ENCODE data around the gene APMAP.

The APMAP gene

GRCh38 chr20:24964506-24964840 is 28.1 kb downstream of the APMAP start:
- no peak for DNase-seq

- DNase-seq: no peak
These were observed 28.7 kb downstream of the APMAP start for GRCh38 chr20:24963672-24964505.

GRCh38 chr20:24962510-24962909 is 30.0 kb downstream of the APMAP start:
- DNase-seq: no peak

- no peak for DNase-seq
These were observed 30.4 kb downstream of the APMAP start for GRCh38 chr20:24962182-24962492.

DNA sequence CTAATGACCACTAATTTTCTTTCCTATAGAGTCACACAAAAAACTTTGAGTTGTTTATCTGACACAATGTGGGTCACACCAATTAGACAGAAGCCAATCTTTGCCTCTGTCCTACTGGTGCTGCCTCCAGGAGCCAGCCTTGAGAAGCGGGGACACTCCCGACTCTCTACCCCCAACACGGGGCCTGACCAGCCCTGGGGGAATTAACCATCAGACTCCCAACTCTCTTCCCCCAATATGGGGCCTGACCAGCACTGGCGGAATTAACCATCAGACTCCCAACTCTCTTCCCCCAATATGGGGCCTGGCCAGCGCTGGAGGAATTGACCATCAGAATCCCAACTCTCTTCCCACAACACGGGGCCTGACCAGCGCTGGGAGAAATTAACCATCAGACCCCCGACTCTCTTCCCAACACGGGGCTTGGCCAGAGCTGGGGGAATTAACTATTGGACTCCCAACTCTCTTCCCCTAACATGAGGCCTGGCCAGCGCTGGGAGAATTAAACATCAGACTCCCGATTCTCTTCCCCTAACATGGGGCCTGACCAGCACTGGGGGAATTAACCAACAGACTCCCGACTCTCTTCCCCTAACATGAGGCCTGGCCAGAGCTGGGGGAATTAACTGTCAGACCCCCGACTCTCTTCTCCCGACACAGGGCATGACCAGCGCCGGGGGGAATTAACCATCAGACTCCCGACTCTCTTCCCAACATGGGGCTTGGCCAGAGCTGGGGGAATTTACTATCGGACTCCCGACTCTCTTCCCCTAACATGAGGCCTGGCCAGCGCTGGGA is 31.0 kb downstream of the APMAP start:
- no peak for DNase-seq

- no peak for DNase-seq
These were observed 31.7 kb downstream of the APMAP start for GRCh38 chr20:24960861-24961260.

- no peak for DNase-seq
These were observed 32.2 kb downstream of the APMAP start for GRCh38 chr20:24960302-24960801.

GRCh38 chr20:24959591-24960301 is 32.8 kb downstream of the APMAP start:
- DNase-seq: no peak

- DNase-seq: no peak
These were observed 33.8 kb downstream of the APMAP start for GRCh38 chr20:24958506-24959385.

- DNase-seq: no peak
These were observed 35.1 kb downstream of the APMAP start for GRCh38 chr20:24957326-24958016.

DNA sequence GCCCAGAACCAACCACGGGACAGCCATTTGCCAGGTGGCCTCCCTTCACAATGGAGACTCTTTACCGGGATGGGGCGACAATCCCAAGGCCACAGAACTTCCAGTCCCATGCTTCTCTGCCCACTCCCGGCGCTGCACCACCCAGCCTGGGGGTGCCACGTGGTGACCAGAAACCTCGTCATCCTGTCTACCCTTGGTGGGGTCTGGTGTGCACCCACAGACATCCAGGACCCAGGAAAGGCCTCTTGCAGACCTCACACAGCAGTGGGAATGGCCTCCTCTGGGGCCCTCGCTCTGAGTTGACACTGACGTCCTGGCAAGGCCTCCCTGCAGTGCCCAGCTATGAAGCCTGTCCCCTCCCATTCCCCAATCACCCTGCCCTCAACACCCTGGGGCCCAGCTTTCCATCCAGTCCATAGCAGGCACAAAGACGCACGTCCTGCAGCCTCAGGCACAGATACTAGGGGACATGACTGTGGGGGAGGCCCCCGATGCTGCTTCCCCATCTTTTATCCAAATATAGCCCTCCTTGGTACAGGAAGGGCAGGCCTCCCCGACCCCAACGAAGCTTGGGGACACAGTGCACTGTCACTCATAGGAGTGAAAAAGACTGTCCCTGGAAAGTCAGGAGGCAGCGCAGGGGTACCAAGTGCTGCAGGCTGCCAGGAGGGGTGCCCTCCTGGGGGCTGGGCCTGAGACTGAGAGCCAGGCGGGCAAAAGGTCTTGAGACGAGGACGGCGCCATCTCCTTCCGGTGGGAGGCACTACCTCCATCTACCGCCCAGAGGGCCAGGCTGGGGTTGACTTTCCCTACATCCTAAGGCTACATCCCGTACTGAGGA is 36.3 kb downstream of the APMAP start:
- DNase-seq: no peak

DNA sequence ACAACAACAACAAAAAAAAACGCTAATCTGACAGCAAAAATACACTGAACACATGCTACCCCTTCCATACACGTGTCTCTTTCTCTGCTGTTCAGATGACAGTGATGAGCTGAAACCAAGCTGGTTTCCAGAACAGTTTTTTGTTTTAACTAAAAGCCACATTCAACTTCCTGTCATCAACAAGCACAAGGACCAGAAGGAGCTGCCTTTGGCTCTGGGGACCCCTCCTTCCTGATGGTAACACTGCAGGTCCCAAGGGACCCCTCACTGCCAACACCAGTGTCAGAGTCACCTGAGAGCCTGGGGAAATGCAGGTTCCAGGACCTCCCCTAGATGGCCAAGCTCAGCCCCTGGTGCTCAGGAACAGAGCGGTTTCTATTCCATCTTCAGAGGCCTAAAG is 37.5 kb downstream of the APMAP start:
- no peak for DNase-seq

DNA sequence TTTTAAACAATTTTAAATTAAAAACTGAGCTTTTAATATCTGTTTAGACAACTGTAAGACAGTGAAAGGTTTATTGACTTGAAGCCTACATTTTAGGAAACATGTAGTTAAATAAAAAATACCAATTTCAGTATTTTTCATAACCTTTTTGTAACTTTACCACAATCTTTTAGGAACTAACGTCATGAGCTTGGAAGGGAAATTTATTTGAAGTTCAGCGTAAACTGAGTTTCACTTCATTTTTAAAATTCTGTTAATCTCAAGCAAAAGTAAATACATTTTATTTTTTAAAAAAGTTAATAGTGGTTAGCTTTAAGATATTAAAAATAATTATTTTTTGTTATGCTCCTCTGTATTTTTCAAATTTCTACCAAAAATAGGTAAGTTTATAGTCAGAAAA is 38.0 kb downstream of the APMAP start:
- DNase-seq: no peak

GRCh38 chr20:24954151-24954550 is 38.4 kb downstream of the APMAP start:
- DNase-seq: no peak

DNA sequence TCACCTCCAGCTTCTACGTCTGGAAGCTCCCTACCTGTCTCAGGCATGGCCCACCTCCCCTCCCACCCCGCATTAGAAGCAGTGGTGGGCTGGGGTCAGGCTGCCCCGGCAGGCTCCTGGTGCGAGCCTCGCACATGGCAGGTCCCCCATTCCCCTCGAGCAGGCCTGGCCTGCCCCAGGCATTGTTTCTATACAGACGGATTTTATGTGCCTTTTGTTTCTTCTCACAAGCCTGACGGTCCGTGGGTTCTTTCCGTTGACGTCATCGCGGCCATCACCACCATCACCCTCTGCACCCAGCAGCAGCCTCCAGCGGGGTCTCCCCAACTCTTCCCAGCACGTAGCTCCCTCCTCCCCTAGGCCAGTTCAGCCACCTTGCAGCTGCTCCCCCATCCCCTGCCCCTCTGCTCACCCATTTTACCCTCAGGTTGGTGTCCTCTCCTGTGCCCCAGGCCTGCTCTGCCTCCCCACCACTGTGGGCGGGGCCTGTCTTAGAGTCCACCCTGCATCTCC is 38.9 kb downstream of the APMAP start:
- no peak for DNase-seq

GRCh38 chr20:24953209-24953575 is 39.4 kb downstream of the APMAP start:
- DNase-seq: no peak

DNA sequence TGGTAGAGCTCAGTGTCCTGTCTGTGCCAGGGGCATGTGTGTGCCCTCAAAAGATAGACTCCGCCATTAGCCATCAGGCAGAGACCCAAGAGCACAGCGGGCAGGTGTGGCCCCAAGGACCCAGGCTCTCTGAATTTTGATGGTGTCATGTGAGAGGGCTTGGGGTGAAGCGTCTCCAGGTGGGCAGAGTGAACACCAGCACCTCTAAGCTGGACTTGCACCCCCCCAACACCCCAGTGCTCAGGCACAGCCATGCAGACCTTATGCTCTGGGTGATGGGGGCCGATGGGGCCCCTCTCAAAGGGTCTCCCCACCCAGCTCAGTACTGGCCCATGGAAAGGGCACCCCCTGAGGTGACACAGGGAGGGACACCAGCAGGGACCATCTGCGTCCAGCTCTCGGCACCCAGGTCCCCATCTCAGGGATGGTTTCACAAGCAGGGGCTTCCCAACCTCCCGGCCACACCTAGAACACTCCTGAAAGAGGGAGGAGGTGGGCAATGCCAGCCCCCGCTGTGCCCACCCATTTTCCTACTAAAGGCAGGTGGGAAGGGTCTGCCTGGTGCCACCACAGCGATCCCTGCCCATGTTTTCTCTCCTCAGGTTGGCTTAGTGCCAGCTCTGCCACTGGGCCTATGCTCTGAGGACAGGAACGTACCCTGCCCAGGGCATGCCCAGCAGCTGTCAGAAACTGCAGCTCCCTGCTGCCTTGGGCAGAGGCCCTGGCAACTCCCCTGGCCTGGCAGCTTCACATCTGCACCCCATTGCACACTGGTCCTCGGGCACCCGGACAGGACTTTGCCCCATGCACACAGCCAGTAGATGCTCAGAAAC is 40.0 kb downstream of the APMAP start:
- DNase-seq: no peak

GRCh38 chr20:24951536-24952083 is 40.9 kb downstream of the APMAP start:
- DNase-seq: no peak

- no peak for DNase-seq
These were observed 41.6 kb downstream of the APMAP start for GRCh38 chr20:24950836-24951525.

All from stimulated activated CD4-positive, alpha-beta T cell treated with anti-CD3 and anti-CD28 coated beads, Interleukin-4, amount 100 ng/mL, for 4 hours (primary cell).